Naive thymus-derived CD8-positive, alpha-beta T cell (primary cell): ENCODE results near the gene MAP3K8. TPM values are rescaled to one million over a fixed set of nuclear protein-coding genes. Genes with fewer than 3 reads are reported as not detected.

Experiments
- polyA plus RNA-seq, 3 donors: library from polyadenylated mRNA; unstranded; fragments of 300-500 nt; fragmentation: Illumina TruSeq; gene quantifications; one replicate each; pipeline ENCODE4 v1.2.3, GENCODE V29; 2021
- total RNA-seq, 8 experiments: library from RNA in 2 of 8; stranded (reverse) in 2 of 8; gene quantifications; one replicate each; pipeline ENCODE4 v1.2.3 and lab custom pipeline; 2021 to 2026

Gene MAP3K8
- total and polyA plus RNA-seq, 5 experiments from 2014 or later = 0.53 to 23.4 (median 2.7) TPM

Other genes starting within 250 kb of the MAP3K8 start
- gene MTPAP, start 84.9 kb upstream of the MAP3K8 start, total RNA-seq = 10 to 100 TPM; 23.1 to 27.8 TPM
- 1 to 10 TPM; 4.7 to 8.2 (median 5.3) TPM for gene MTPAP, start 84.9 kb upstream of the MAP3K8 start, polyA plus RNA-seq
- not detected for gene LYZL2, start 195.6 kb downstream of the MAP3K8 start, total RNA-seq
- not detected for gene LYZL2, start 195.6 kb downstream of the MAP3K8 start, polyA plus RNA-seq